H1 (cell line): Measurements from ENCODE around the gene ZNF608. TPM values are rescaled to one million over a fixed set of nuclear protein-coding genes. Genes with fewer than 3 reads are reported as not detected.

ENCODE experiments used
- ATF3 ChIP-seq: IDR thresholded peaks from 2 replicates; pipeline ENCODE4 v1.6.1; 2011; ENCODE audit warnings: low read depth, mild to moderate bottlenecking, low read length; ENCODE audit not compliant: insufficient read depth
- CHD7 ChIP-seq: fragments of 300-600 bp; sonication (generic); IDR thresholded peaks from 2 replicates; pipeline ENCODE4 v1.7.1; 2012; ENCODE audit warnings: low read length, moderate library complexity, mild to moderate bottlenecking, inconsistent platforms; ENCODE audit not compliant: insufficient replicate concordance
- NRF1 ChIP-seq: IDR thresholded peaks from 2 replicates; pipeline ENCODE4 v1.6.1; 2011; ENCODE audit warnings: mild to moderate bottlenecking, low read depth, low read length, improper control_type of control experiment
- polyA plus RNA-seq, 7 experiments: library from polyadenylated mRNA; depleted of rRNA in 3 of 7; stranded (reverse) in 5 of 7; unstranded in 2 of 7; fragments of >200 nt in 5 of 7; fragments of 200-250 nt in 2 of 7; gene quantifications; 1 replicate in 5 of 7; 2 replicates in 1 of 7; 4 replicates in 1 of 7; pipeline versions ENCODE4 v1.2.1 to v1.2.3, GENCODE V29; 2011 to 2013; ENCODE audit warnings: missing spikeins in 2 of 7, mixed read lengths in 2 of 7
- total RNA-seq: library from RNA; stranded (reverse); fragmentation: NEBNext Ultra II Directional; extraction: Animal tissue kit (Norgen Biotek cat#: 25700); gene quantifications from 2 replicates; pipeline ENCODE4 v1.2.1, GENCODE V29; 2021

The ZNF608 gene
- total and polyA plus RNA-seq, 2 of the 8 experiments (the other 6 are each of a cell fraction or from before 2014, with no cell fraction given): 17.2 to 40.8 TPM

- TF ChIP-seq CHD7 (no peak), ATF3 (no peak), NRF1 (no peak)
Observed at GRCh38 chr5:124740991-124741583, 5.4 kb downstream of the ZNF608 start (continued).
